Lower leg skin (tissue), 4 donors: Measurements from ENCODE around the gene RNF157. TPM values are rescaled to one million over a fixed set of nuclear protein-coding genes. Genes with fewer than 3 reads are reported as not detected.
"Not testable (repeated sequence)": the region's sequence is repeated elsewhere in the genome, so short reads cannot be mapped to it uniquely, and the experiment has no call there.

ENCODE experiments used
- DNase-seq, 2 donors: peaks; one replicate each; pipeline ENCODE4 v3.0.0-alpha.2; 2019; ENCODE audit warnings: low spot score in 2 of 2
- H3K4me3 ChIP-seq: fragments of 200-600 bp; sonication (generic); 2 replicates; pipeline ENCODE4 v1.5.1; 2017; ENCODE audit warnings: mild to moderate bottlenecking, low read depth; ENCODE audit not compliant: poor library complexity, severe bottlenecking
- CTCF ChIP-seq, 3 donors: fragments of 450-650 bp; IDR thresholded peaks; one replicate each; pipeline ENCODE4 v1.5.1; 2016; ENCODE audit warnings: antibody characterized with exemption in 3 of 3, mild to moderate bottlenecking in 3 of 3, moderate library complexity in 2 of 3
- POLR2A ChIP-seq, 2 donors: fragments of 450-650 bp; IDR thresholded peaks; one replicate each; pipeline ENCODE4 v1.6.1; 2016 to 2017; ENCODE audit warnings: antibody characterized with exemption in 2 of 2, mild to moderate bottlenecking in 1 of 2, moderate library complexity in 1 of 2
- WGBS, 2 donors: methylation state at CpG; one replicate each; pipeline ENCODE4 v1.1.5; 2018; 5-methylcytosine and 5-hydroxymethylcytosine counted together
- intact Hi-C: fragments of 100-400 bp; cut with DNase I; formaldehyde crosslinking; loops from one replicate; pipeline ENCODE4 v1.15.0; 2023; ENCODE audit warnings: low total_unique reads
- total RNA-seq, 4 donors: library from RNA; depleted of rRNA; stranded (reverse); fragments of >200 nt; gene quantifications; one replicate each; pipeline ENCODE4 v1.1.0, GENCODE V29; 2016

RNF157 gene
- total RNA-seq, 4 donors from 2014 or later = 0.83 to 2.4 (median 1.4) TPM

DNA sequence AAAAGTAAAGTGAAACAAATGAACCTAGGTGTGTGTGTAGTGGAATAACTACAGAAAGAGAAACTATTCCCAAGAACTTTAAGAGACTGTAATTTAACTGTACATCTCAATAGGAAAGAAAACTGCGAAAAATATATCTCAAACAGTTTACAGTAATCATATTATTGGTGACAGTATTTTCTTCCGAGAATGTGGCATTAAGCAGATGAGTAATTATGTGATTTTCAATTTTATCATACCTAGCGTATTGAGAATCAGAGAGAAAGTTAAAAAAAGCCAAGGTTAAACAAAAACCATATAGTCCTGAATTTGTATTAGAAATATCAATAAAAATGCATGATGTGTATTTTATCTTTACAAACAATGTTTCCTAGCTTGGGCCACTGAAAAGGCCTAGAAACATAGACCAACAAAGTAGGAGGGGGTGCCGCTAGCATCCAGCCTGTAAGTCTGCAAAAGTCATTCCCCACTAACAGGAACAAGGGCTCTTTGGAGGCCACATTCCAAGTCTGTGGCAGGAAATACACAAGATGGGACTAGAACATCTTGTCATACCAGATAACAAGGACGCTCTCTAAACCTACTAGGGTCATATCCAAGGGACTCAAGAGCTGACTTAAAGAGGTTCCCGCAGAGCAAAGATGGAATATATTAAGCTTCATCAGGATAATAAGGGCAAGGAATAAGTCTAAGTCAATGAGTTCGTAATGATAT lies 20.5 kb downstream of the RNF157 start:
- no peak overlapping the region for H3K4me3 ChIP-seq
- intact Hi-C loops = no loop called here
- DNase-seq = no peak
- WGBS, 2 donors = 95 to 96% methylated on average over 7 of the region's 7 CpGs
- TF ChIP-seq POLR2A (IDR thresholded peaks at IDR 0.05) (no peak), CTCF (IDR thresholded peaks at IDR 0.05) (no peak)

- no peak for TF ChIP-seq CTCF (IDR thresholded peaks at IDR 0.05)
- no peak for TF ChIP-seq POLR2A (IDR thresholded peaks at IDR 0.05)
- H3K4me3 ChIP-seq = no peak overlapping the region
- no peak for DNase-seq
- intact Hi-C loops = no loop called here
- 97 to 98% methylated on average over 3 of the region's 3 CpGs for WGBS, 2 donors
Measured at GRCh38 chr17:76217081-76217480, 23.2 kb downstream of the RNF157 start.

DNA sequence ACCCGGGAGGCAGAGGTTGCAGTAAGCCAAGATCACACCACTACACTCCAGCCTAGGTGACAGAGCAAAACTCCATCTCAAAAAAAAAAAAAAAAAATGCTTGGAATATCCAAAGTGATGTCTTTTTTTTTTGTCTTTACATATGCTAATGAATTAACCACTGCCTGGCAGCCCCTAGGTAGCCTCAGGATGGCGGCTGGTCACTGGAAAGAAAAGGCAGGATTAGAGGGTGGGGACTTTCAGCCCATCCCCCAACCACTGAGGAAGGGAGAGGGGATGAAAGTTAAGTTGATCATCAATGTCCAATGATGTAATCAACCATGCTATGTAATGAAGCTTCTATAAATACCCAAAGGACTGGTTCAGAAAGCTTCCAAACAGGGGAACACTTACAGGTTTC lies 26.8 kb downstream of the RNF157 start:
- TF ChIP-seq CTCF (IDR thresholded peaks at IDR 0.05) (no peak), POLR2A (IDR thresholded peaks at IDR 0.05) (no peak)
- no peak overlapping the region for H3K4me3 ChIP-seq
- WGBS, 2 donors = 79 to 85% methylated on average over 2 of the region's 2 CpGs
- intact Hi-C loops = no loop called here
- no peak for DNase-seq

- H3K4me3 ChIP-seq = no peak overlapping the region
- 88 to 89% methylated on average over 1 of the region's 1 CpG for WGBS, 2 donors
- intact Hi-C loops = no loop called here
- DNase-seq = no peak
- TF ChIP-seq CTCF (IDR thresholded peaks at IDR 0.05) (no peak), POLR2A (IDR thresholded peaks at IDR 0.05) (no peak)
Measured at GRCh38 chr17:76208120-76208519, 32.2 kb downstream of the RNF157 start.

DNA sequence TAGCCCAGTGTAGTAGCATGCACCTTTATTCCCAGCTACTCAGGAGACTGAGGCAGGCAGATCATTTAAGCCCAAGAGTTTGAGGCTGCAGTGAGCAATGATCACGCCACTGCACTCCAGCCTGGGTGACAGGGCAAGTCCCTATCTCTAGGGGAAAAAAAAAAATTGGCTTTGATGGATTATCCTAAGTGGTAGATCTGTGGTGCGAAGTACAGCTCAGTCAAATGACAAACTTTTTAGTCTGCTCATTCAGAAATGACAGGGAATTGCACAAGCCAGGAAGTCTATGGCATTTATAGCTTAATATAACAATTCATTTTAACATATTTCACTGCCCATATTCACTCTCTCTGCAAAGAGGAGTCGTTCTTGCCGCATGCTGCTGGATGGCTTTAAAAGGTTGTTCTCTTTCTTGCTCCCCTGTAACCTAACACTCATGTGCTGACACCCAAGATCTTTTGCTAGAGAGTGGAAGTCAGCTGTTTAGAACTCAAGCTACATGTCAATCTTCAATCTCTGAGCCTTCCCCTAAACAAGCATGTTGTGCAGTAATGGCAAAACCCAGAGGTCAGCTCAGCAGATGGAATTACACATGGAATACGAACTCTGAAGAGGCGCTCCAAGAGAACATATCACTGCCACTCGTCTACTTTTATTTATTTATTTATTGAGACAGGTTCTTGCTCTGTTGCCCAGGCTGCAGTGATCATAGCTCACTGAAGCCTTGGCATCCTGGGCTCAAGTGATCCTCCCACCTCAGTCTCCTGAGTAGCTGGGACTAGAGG lies 32.8 kb downstream of the RNF157 start:
- no peak overlapping the region for H3K4me3 ChIP-seq
- 88 to 90% methylated on average over 7 of the region's 7 CpGs for WGBS, 2 donors
- DNase-seq = no peak
- intact Hi-C loops = no loop called here
- TF ChIP-seq POLR2A (IDR thresholded peaks at IDR 0.05) (no peak), CTCF (IDR thresholded peaks at IDR 0.05) (no peak)

- 97% methylated on average over 9 of the region's 9 CpGs for WGBS, 2 donors
- H3K4me3 ChIP-seq, DNase-seq, intact Hi-C loops: not testable (repeated sequence)
Measured at GRCh38 chr17:76205542-76206144, 34.6 kb downstream of the RNF157 start.
